ENCODE measurements around the gene MYL3.

Gene MYL3

DNA sequence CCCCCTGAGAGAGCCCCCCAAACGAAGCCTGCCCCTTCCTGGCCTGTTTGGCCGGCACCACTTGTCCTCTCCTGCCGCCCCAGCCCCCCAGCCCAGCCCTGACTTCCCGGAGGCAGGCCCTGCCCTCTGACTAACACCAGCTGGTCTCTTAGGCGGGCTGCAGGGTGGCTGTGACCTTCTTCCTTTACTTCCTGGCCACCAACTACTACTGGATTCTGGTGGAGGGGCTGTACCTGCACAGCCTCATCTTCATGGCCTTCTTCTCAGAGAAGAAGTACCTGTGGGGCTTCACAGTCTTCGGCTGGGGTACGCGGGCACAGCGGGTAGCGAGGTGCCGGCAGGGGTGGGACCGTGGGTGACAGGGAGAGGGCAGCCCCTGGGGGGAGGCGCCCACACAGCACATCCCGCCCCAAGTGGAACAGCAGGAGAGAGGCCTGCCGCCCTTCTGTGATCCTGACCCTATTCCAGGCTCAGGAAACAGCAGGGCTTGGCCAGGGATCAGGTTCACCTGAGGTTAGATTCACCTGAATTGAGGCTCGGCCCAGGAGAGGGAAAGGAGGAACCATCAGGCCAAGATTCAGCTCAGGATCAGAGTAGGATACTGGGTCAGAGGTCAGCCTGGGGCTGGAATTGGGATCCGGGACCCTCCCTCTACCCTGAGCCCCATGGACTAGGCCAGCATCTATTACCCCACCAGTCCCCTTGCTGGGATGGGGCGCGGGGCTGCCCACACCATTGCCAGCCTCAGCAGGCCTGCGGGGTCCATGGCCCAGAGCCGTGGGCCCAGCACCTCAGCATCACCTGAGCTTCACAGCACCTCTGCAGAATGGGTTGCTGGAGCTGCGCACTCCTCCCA lies 36.1 kb upstream of the MYL3 start:
- peak; percentile 53 for DNase-seq (ENCODE audit: low spot score)

DNA sequence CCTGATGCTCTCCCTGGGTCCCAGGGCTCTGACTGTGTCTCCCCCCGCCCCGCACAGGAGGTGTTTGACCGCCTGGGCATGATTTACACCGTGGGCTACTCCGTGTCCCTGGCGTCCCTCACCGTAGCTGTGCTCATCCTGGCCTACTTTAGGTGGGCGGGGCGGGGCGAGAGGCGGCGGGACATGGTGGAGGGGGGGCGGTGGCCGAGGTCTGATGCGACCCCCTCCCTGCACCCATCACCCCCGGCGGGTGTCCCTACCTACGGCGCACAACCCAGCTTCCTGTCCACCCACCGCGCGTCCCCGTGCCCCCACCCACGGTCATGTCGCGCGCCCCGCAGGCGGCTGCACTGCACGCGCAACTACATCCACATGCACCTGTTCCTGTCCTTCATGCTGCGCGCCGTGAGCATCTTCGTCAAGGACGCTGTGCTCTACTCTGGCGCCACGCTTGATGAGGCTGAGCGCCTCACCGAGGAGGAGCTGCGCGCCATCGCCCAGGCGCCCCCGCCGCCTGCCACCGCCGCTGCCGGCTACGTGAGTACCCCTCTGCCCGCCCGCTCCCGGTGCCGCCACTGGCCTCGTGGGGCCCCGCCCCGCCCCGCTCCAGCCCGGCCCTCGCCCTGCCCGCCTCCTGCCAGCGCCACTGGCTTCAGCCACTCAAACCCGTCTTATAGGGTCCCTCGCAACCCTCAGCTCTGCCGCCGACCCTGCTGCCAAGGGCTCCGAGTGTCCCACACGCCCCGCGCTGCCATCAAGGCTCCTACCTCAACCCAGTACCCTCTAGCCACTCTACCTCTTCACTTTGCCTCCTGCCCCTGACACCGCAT lies 35.3 kb upstream of the MYL3 start:
- no peak for DNase-seq (ENCODE audit: low spot score)

GRCh38 chr3:46897829-46898320 lies 34.6 kb upstream of the MYL3 start:
- no peak for DNase-seq (ENCODE audit: low spot score)

- DNase-seq (ENCODE audit: low spot score) = no peak
These were observed 33.8 kb upstream of the MYL3 start for GRCh38 chr3:46897031-46897430.

- no peak for DNase-seq (ENCODE audit: low spot score)
These were observed 33.1 kb upstream of the MYL3 start for GRCh38 chr3:46896386-46896785.

DNA sequence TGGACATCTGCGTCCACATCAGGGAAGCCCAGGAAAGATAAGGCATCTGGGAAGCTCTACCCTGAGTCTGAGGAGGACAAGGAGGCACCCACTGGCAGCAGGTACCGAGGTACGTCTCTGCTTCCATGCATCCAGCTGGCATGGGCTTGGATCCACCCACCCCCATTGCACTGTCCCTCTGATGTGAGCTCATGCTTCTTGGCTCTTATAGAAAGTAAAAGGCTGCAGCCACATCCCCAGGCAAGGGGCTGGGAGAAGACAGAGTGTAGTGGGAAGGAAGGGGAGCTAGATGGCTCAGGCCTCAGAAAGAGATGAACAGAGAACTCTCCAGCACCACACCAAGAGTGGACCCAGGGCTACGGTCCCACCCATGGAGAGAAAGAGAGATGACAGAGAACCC lies 32.5 kb upstream of the MYL3 start:
- no peak for DNase-seq (ENCODE audit: low spot score)

DNA sequence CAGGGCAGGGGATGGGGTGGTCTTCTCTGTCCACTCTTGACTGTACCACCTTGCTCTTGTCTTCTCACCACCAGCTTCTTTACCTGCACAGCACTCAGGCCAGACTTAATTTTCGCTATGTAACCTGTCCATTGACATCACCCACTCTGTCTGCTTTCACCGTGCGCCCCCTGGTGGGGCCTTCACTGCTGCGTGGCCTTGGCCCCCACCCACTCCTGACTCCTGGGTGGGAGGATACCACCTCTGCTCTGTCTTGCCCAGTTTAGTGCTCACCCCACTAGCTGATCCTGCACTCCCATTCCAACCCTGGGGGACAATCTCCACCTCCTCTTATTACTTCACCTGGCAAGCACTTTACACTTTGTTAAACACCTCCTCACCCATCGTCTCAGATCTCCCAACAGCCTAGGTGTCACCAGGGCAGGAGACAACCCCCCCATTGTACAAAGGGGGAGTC lies 32.0 kb upstream of the MYL3 start:
- peak; percentile 40 for DNase-seq (ENCODE audit: low spot score)

DNA sequence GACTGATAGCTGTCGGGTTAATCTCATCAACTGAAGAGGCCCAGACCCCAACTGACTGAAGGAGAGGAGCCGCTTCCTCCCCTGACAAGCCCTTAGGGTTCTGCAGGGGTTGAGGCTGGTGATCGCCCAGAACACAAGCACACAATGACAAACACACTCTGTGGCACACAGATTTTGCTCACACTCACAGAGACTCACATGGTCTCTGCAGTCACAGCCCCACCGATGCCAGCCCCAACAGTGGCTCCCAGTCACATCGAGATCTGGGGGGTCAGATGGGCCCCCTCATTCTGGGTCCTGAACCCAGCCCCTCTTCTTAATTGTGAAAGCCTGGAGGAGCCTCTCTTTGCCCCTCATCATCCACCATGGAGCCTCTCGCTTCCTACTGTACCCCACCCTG lies 31.0 kb upstream of the MYL3 start:
- DNase-seq (ENCODE audit: low spot score) = no peak

- DNase-seq (ENCODE audit: low spot score) = no peak
These were observed 30.5 kb upstream of the MYL3 start for GRCh38 chr3:46893763-46894162.

DNA sequence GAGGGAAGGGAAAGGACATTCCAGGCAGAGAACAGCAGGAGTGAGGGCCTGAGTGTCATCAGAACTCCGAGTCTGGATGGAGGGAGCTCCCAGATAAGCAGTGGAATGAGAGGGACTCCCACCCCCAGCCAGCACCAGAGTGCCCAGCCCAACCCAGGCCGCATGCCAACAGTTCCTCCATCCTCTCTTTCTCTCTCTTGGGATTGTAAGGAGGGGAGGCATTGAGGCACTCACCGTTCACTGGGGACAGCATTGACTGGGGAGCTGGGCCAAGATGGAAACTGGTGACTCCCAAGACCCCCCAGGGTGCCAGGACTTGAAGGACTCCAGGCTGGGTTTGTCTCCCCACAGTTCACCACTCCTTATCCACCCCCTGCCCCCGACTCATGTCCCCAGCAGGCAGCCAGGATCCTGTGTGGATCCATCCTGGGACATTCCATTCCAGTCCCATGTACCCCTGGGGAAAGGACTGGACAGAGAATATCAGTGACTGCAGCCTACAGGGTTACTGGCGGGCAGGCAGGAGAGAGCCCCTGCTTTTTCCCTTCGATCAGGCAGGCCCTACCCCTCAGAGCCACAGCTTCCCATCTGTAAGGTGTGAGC lies 30.0 kb upstream of the MYL3 start:
- DNase-seq (ENCODE audit: low spot score) = no peak

- peak; percentile 45 for DNase-seq (ENCODE audit: low spot score)
These were observed 29.3 kb upstream of the MYL3 start for GRCh38 chr3:46892285-46893145.

DNA sequence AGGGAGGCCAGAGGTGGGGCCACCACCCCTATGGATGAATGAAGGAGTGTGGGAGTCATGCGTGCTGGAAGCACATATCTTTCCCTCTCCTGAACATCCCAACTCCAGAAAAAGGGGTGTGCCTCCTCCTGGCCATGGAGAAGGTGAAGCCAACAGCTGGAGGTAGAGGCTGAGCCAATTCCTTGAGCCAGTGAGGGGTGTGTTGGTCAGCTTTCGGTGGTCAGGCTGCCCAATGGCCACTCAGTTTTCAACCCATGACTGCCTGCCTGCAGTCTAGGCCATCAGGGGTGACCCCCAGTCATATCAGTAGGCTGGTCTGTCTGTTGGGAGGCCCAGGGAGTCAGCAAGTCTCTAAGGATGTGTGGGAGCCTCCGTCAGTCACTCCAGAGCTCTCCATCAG lies 27.9 kb upstream of the MYL3 start:
- DNase-seq (ENCODE audit: low spot score) = no peak

DNA sequence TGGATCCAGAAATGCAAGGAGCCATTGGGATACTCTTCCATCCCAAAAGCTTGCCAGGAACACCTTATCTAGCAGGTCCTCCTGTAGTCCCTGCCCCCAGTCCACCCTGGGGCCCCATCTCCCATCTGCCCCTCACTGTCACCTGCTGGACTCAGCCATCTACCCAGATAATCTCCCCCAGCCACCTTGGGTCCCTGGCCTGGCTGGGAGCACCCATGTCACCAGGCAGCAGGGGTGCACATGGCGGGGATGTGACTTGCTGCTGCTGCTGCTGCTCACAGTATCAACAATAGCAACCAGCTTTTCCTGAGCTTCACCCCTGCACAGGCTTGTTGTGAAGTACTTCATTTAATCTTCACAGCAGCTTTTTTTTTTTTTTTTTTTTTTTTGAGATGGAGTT lies 26.9 kb upstream of the MYL3 start:
- DNase-seq (ENCODE audit: low spot score) = no peak

- DNase-seq (ENCODE audit: low spot score) = no peak
These were observed 26.3 kb upstream of the MYL3 start for GRCh38 chr3:46889381-46890110.

GRCh38 chr3:46888705-46889104 lies 25.5 kb upstream of the MYL3 start:
- no peak for DNase-seq (ENCODE audit: low spot score)

GRCh38 chr3:46887980-46888494 lies 24.8 kb upstream of the MYL3 start:
- DNase-seq (ENCODE audit: low spot score) = no peak

DNA sequence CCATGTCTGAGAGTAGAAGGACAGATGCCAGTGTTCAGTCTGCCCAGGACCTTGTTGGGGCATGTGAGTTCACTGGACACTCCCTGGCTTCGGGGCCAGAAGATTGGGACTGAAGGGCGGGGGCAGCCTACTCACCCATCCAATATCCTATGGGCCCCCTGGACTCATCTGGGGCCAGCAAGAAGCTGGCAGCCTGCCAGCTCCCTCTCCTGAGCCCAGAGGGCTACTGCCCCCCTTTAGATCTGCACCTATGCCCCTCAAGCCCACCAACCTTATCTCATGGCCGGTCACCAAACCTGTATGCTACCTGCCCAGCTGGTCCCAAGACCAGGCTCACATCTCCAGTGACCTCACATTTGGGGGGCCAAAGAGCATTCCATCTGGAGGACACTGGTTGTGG lies 22.4 kb upstream of the MYL3 start:
- DNase-seq (ENCODE audit: low spot score) = no peak

DNA sequence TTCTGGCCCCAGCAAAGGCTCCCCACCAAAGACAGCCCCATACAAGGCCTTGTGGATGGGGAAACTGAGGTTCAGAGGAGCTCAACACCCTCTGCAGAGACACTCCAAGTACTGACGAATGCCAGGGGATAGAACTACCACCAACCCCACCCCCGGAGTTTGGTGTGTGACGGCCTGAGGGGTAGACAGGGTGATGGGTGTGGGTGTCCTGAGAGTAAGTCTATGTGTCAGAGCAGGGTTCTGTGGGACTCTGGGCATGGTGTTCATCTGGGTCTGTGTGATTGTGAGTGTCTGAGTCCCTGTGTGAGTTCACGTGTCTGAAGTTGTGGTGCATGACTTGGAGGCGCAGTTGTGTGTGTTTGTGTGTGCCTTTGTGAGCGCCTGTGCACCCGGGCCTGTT lies 21.7 kb upstream of the MYL3 start:
- no peak for DNase-seq (ENCODE audit: low spot score)

DNA sequence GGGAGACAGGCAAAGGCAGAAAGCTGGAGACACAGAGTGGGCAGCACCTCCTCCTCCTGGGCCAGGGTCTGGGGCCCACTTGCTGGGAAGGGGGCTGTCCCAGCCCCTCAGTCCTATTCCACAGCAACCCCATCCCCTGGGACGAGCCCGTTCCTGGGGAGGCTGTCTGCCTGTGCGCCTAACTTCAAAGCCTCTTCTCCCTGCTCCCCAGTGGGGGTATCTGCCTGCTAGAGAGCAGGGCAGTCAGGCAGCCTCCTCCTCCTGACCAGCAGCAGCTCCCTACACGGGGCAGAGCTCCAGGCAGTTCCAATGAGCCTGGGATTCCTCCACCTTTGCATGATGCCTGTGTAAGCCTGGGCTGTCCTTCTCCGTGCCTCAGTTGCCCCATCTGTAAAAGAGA lies 21.2 kb upstream of the MYL3 start:
- DNase-seq (ENCODE audit: low spot score) = no peak

DNA sequence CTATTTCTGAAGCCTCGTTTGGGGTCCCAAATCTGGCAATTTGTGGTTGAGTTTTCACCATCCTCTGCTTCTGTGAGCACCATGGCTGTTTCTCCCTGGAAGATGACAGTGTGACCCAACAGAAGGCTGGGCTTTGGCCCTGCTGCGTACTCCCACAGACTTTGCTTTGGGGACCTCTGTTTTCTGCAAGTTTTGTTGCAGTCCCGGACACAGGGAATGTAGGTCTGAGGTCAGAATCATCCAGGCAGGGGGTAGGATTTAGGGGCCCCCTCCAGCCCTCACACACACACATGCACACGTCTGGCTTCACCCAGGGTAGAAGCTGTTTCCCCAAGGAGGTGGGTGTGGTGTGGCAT lies 20.6 kb upstream of the MYL3 start:
- no peak for DNase-seq (ENCODE audit: low spot score)
